Fibroblast of the aortic adventitia (primary cell): ENCODE measurements around the gene IGF2BP1. TPM values are rescaled to one million over a fixed set of nuclear protein-coding genes. Genes with fewer than 3 reads are reported as not detected.

Source experiments
- DNase-seq: peaks from one replicate; pipeline ENCODE4 v3.0.0-alpha.2; 2010; ENCODE audit warnings: low read depth
- H3K4me3 ChIP-seq: 2 replicates; pipeline ENCODE4 v1.5.1; 2011; ENCODE audit warnings: low read depth, mild to moderate bottlenecking, control low read depth, low read length, moderate library complexity
- CTCF ChIP-seq: IDR thresholded peaks from 2 replicates; pipeline ENCODE4 v1.5.1; 2011; ENCODE audit warnings: mild to moderate bottlenecking, low read length, control low read depth, inconsistent platforms; ENCODE audit not compliant: insufficient read depth
- total RNA-seq: library from RNA; depleted of rRNA; stranded (reverse); fragments of >200 nt; gene quantifications from 2 replicates; pipeline ENCODE4 v1.2.3, GENCODE V29; 2012; ENCODE audit warnings: low replicate concordance

Gene IGF2BP1
- total RNA-seq, 1 donor, result 5.0 TPM

GRCh38 chr17:49054342-49055092 is 57.3 kb downstream of the IGF2BP1 start:
- DNase-seq, result no peak
- no peak overlapping the region for H3K4me3 ChIP-seq
- TF ChIP-seq CTCF, result no peak

- TF ChIP-seq CTCF, result no peak
- DNase-seq, result no peak
- no peak overlapping the region for H3K4me3 ChIP-seq
Measured at GRCh38 chr17:49055181-49055927, 58.2 kb downstream of the IGF2BP1 start.

- no peak overlapping the region for H3K4me3 ChIP-seq
- no peak for TF ChIP-seq CTCF
- DNase-seq, result no peak
Measured at GRCh38 chr17:49061524-49061943, 64.3 kb downstream of the IGF2BP1 start.

GRCh38 chr17:49063652-49064051 is 66.5 kb downstream of the IGF2BP1 start:
- peak; percentile 61 for DNase-seq
- H3K4me3 ChIP-seq, result no peak overlapping the region
- no peak for TF ChIP-seq CTCF

GRCh38 chr17:49067163-49067562 is 70.0 kb downstream of the IGF2BP1 start:
- no peak overlapping the region for H3K4me3 ChIP-seq
- no peak for TF ChIP-seq CTCF
- no peak for DNase-seq

- DNase-seq, result no peak
- TF ChIP-seq CTCF, result no peak
- H3K4me3 ChIP-seq, result no peak overlapping the region
Measured at GRCh38 chr17:49069585-49070273, 72.5 kb downstream of the IGF2BP1 start.
